Gastroesophageal sphincter (tissue), 4 donors: ENCODE data around the gene CDH13. TPM values are rescaled to one million over a fixed set of nuclear protein-coding genes. Genes with fewer than 3 reads are reported as not detected.

Experiments used
- ATAC-seq: fragments of 150-250 bp; one replicate; pipeline ENCODE4 v1.9.1; 2016; ENCODE audit warnings: mild to moderate bottlenecking, moderate library complexity
- H3K27ac ChIP-seq, 4 donors: fragments of 200-600 bp; sonication (generic) in 3 of 4; 1 replicate in 3 of 4; 2 replicates in 1 of 4; pipeline ENCODE4 v1.5.1; 2016 to 2019
- H3K27me3 ChIP-seq: fragments of 200-600 bp; sonication (generic); one replicate; pipeline ENCODE4 v1.5.1; 2019
- H3K36me3 ChIP-seq, 2 donors: fragments of 200-600 bp; sonication (generic); one replicate each; pipeline ENCODE4 v1.5.1; 2019; ENCODE audit warnings: control low read depth in 1 of 2
- H3K4me1 ChIP-seq, 3 donors: fragments of 200-600 bp; sonication (generic); 1 replicate in 2 of 3; 2 replicates in 1 of 3; pipeline ENCODE4 v1.5.1; 2016 to 2019; ENCODE audit warnings: control low read depth in 2 of 3
- H3K4me3 ChIP-seq, 2 donors: fragments of 200-600 bp; sonication (generic); one replicate each; pipeline ENCODE4 v1.5.1; 2019; ENCODE audit warnings: mild to moderate bottlenecking in 1 of 2, moderate library complexity in 1 of 2
- H3K9me3 ChIP-seq, 3 donors: fragments of 200-600 bp; sonication (generic); one replicate each; pipeline ENCODE4 v1.5.1; 2017 to 2019; ENCODE audit warnings: control low read depth in 2 of 3
- EP300 ChIP-seq: sonication (generic); formaldehyde crosslinking; IDR thresholded peaks from one replicate; pipeline ENCODE4 v1.6.1; 2017; ENCODE audit warnings: antibody characterized with exemption, mild to moderate bottlenecking
- POLR2A ChIP-seq, 2 donors: fragments of 450-650 bp; IDR thresholded peaks; one replicate each; pipeline ENCODE4 v1.6.1; 2017; ENCODE audit warnings: antibody characterized with exemption in 2 of 2, mild to moderate bottlenecking in 2 of 2, moderate library complexity in 1 of 2
- POLR2AphosphoS5 ChIP-seq: sonication (generic); formaldehyde crosslinking; IDR thresholded peaks from one replicate; pipeline ENCODE4 v1.6.1; 2017; ENCODE audit warnings: antibody characterized with exemption
- WGBS, 2 donors: methylation state at CpG; one replicate each; pipeline ENCODE4 v1.1.5; 2018; ENCODE audit warnings: low coverage in 1 of 2; 5-methylcytosine and 5-hydroxymethylcytosine counted together
- total RNA-seq, 4 donors: library from RNA; depleted of rRNA; stranded (reverse); fragments of >200 nt; gene quantifications; one replicate each; pipeline ENCODE4 v1.1.0, GENCODE V29; 2016
- TF ChIP-seq, protein P1 (sequence below), 4 experiments: fragments of 200-600 bp in 2 of 4; fragments of 450-650 bp in 2 of 4; sonication (generic) in 1 of 4; IDR thresholded peaks; one replicate each; pipeline ENCODE4 v1.5.1; 2017 to 2019; ENCODE audit warnings: antibody characterized with exemption in 4 of 4, mild to moderate bottlenecking in 2 of 4, moderate library complexity in 2 of 4

CDH13 gene
- total RNA-seq, 4 donors from 2014 or later: 4.2 to 22.3 (median 11.4) TPM

DNA sequence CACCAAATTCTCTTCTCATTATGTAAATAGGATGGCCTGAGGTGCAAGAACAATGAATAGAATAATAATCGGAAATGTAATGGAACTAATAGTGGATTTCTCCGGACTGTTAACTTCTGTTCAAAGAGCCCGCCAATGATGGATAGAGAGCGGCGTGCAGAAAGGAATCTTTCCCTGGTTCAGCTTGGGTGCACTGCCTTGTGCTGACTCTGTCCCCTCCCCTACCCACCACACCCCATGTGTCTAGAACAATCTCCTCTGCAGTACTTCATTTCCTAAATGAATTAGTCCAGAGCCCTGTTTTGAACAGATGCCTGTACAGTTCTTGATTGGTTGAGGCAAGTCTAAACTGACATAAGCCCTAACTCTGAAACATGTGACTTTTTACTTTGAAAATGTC is 125.4 kb downstream of the CDH13 start:
- Histone ChIP-seq H3K4me1 (no peaks in the 10 kb centered on the region), H3K9me3 (no peaks in the 10 kb centered on the region), H3K27me3 (no peaks in the 10 kb centered on the region), H3K36me3 (no peaks in the 10 kb centered on the region), H3K4me3 (no peak overlapping the region), H3K27ac (no peak overlapping the region)
- 86 to 90% methylated on average over 2 to 5 of the region's 5 CpGs for WGBS, 2 donors
- TF ChIP-seq EP300: no peak
- TF ChIP-seq, protein P1, sequence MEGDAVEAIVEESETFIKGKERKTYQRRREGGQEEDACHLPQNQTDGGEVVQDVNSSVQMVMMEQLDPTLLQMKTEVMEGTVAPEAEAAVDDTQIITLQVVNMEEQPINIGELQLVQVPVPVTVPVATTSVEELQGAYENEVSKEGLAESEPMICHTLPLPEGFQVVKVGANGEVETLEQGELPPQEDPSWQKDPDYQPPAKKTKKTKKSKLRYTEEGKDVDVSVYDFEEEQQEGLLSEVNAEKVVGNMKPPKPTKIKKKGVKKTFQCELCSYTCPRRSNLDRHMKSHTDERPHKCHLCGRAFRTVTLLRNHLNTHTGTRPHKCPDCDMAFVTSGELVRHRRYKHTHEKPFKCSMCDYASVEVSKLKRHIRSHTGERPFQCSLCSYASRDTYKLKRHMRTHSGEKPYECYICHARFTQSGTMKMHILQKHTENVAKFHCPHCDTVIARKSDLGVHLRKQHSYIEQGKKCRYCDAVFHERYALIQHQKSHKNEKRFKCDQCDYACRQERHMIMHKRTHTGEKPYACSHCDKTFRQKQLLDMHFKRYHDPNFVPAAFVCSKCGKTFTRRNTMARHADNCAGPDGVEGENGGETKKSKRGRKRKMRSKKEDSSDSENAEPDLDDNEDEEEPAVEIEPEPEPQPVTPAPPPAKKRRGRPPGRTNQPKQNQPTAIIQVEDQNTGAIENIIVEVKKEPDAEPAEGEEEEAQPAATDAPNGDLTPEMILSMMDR (IDR thresholded peaks at IDR 0.05): no peak
- TF ChIP-seq POLR2A (IDR thresholded peaks at IDR 0.05): no peak
- TF ChIP-seq POLR2AphosphoS5: no peak
- no peak for ATAC-seq

DNA sequence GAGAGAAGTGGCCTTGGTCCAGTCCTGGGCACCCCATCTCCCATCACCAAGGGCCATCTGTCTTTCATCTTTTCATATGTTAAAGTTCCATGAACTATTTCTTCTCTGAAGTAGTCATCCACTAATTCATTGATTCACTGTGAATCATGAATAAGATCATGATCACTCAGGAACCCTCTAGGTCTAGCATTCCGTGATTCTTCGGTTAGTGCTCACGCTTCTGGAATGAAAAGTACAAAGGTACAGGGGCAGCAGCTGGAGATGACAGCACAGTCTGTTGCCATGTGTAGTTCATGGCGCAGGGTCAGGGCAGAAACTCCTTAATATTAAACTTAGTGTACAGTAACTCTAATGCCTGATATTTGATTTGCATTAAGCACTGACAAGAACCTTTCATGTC is 127.1 kb downstream of the CDH13 start:
- 93 to 96% methylated on average over 4 of the region's 4 CpGs for WGBS, 2 donors
- no peak for ATAC-seq
- TF ChIP-seq EP300 (no peak), POLR2A (IDR thresholded peaks at IDR 0.05) (no peak)
- TF ChIP-seq, protein P1 (IDR thresholded peaks at IDR 0.05): no peak
- Histone ChIP-seq H3K27me3 (no peaks in the 10 kb centered on the region), H3K4me3 (no peak overlapping the region), H3K4me1 (no peaks in the 10 kb centered on the region), H3K27ac (no peak overlapping the region), H3K36me3 (no peaks in the 10 kb centered on the region), H3K9me3 (no peaks in the 10 kb centered on the region)

DNA sequence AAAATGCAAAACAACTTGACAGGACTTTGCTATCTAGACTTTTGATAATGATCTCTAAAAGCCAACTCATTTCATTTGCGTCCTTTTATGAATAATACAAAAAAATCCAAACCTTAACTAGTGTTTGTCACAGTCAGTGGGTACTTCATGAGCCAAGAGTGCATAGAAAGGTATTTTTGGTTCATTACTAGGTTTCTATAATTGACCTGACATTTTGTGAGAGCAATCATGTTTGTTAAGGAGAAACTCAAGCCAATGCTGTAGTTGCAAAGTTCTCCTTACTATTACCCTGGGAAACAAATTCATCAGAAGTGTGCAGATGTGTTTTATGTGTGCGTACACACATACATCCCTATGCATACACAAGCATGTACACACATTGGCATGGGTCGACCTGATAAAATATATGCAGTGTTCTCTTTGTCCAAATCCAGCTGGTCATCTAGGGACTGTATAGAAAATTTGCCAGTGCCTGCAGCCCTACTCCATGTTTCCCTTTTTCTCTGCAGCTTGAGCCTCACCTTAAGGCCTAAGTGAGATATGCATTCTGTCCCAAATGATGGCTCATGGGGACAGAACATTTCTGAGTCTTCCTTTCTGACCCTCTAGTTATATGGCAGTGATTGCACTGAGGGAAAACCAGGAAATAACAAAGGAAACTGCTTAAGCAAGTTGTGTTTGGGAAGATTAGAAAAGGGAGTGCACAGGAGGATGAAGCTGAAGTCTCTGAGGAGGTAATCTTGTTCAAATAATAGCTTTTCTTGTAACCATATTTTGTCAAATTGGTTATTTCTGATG is 128.1 kb downstream of the CDH13 start:
- WGBS, 2 donors: 80 to 94% methylated on average over 2 to 3 of the region's 3 CpGs
- no peak for ATAC-seq

DNA sequence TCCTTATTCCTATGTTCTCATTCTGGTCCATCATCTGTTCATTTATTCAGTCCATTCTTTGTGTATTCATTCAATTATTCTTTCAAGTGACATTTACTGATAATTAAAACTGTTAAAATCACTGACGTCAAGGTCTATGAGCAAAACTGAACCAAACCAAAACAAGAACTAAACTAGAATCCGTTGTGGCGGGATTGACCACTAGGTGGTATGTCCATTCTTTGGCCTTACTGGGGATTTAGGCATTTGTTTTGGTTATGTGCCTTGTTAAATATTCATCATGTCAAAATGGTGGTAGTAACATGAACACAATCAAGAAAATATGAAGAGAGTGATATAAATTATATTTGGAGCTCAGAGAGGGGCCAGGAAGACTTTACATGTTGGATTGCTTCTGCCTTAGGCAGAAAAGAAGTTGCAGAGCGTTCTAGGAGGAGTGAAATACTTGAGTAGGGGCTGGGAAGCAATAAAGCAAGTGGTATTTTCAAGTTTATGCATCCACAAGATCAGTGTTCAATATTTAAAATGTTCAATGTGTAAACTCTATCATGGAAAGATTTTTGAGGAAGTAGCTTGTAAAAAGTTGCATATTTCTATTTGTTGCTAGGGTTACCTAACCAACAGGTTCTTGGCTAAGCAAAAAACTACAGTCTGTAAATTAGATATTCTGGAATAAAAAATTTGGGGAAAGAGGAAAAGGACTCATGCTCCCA is 129.0 kb downstream of the CDH13 start:
- 70 to 94% methylated on average over 1 to 4 of the region's 4 CpGs for WGBS, 2 donors
- no peak overlapping the region for H3K27ac ChIP-seq
- TF ChIP-seq POLR2AphosphoS5 (no peak), EP300 (no peak), POLR2A (IDR thresholded peaks at IDR 0.05) (no peak)
- TF ChIP-seq, protein P1 (IDR thresholded peaks at IDR 0.05): no peak
- no peaks in the 10 kb centered on the region for H3K27me3 ChIP-seq
- ATAC-seq: no peak
- no peaks in the 10 kb centered on the region for H3K36me3 ChIP-seq
- H3K4me3 ChIP-seq: no peak overlapping the region
- H3K4me1 ChIP-seq: no peaks in the 10 kb centered on the region
- H3K9me3 ChIP-seq: no peaks in the 10 kb centered on the region

More for the DNA sequence above, 128.1 kb downstream of the CDH13 start:
- TF ChIP-seq EP300 (no peak), POLR2A (IDR thresholded peaks at IDR 0.05) (no peak), POLR2AphosphoS5 (no peak)
- TF ChIP-seq, protein P1 (IDR thresholded peaks at IDR 0.05): no peak
- no peaks in the 10 kb centered on the region for H3K9me3 ChIP-seq
- no peak overlapping the region for H3K27ac ChIP-seq
- H3K27me3 ChIP-seq: no peaks in the 10 kb centered on the region
- H3K4me1 ChIP-seq: no peaks in the 10 kb centered on the region
- H3K4me3 ChIP-seq: no peak overlapping the region
- H3K36me3 ChIP-seq: no peaks in the 10 kb centered on the region

DNA sequence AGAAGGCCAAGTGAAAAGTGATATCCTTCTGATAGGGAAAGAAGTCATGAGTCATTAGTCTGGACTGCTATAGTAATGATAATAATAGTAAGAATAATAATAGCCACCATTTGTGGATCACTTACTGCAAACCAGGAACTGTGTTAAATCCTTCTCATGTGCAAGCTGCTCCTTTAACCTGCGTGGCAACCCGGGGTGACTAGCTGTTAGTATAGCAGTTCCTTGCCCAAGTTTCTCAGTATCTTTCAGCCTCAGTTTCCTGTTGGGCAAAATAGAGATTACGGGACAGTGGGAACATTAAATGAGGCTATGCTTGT is 129.5 kb downstream of the CDH13 start:
- no peaks in the 10 kb centered on the region for H3K9me3 ChIP-seq
- TF ChIP-seq EP300 (no peak), POLR2AphosphoS5 (no peak)
- H3K36me3 ChIP-seq: no peaks in the 10 kb centered on the region
- H3K27ac ChIP-seq: no peak overlapping the region
- ATAC-seq: no peak
- no peak overlapping the region for H3K4me3 ChIP-seq
- 60 to 89% methylated on average over 1 to 3 of the region's 3 CpGs for WGBS, 2 donors
- no peaks in the 10 kb centered on the region for H3K27me3 ChIP-seq
- peaks cover 0 to 4% (median 0%) of the 10 kb centered on the region in 3 donors for H3K4me1 ChIP-seq
